ENCODE data around the gene SUSD6.
A peak's percentile ranks its signal among the peaks of the same experiment; 100 is the strongest.

The SUSD6 gene

DNA sequence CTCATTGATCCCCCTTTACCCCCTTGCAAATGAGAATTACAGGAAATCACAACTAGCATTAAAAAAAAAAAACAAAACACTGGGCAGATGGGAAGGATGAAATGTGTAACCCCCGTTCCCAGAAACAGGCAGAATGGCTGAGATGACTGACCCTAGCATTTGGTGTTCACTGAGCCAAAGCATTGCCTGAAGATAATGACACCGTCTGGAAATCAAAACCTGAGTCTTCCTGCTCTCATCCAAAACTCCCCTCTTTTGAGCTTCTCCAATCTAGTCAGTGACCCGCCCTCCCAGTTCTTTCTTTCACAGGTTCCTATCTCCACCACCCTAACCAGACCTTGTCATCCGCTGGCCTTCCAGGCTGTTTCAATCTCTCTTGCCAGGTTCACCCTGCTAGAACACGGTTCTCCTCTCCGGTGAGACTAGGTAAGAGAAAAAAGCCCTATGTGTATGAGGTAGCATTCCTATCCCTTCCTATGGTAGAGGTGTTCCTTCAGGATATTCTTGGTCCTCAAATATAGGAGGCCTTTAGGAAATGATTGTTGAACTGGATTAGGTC lies 21.3 kb downstream of the SUSD6 start:
- Histone ChIP-seq H2BK5ac (ENCODE audit: low read length) (no peak overlapping the region), H3K9ac (ENCODE audit: low read length) (no peak overlapping the region), H3K4me1 (ENCODE audit: control insufficient read depth, low read depth, low read length) (peaks cover 10% of the 10 kb centered on the region), H3K18ac (ENCODE audit: low read length) (no peak overlapping the region), H3K4ac (ENCODE audit: low read depth, low read length) (no peak overlapping the region), H3K4me3 (ENCODE audit: low read length) (no peak overlapping the region), H2AK5ac (ENCODE audit: low read length) (no peak overlapping the region), H3K4me2 (ENCODE audit: low read length) (no peak overlapping the region), H3K27ac (ENCODE audit: low read depth, low read length) (no peak overlapping the region), H3K27me3 (ENCODE audit: insufficient read depth, low read length, poor library complexity) (no peaks in the 10 kb centered on the region), H3K56ac (ENCODE audit: low read length) (peak overlapping the region; percentile 27), H2BK120ac (ENCODE audit: low read depth, low read length) (no peak overlapping the region), H4K5ac (ENCODE audit: low read length) (no peak overlapping the region), H2BK15ac (replicated peaks; ENCODE audit: low read depth) (no peak overlapping the region), H3K23ac (ENCODE audit: low read length) (no peak overlapping the region), H3K79me2 (ENCODE audit: control insufficient read depth, insufficient read depth, low read length) (no peaks in the 10 kb centered on the region), H3K36me3 (ENCODE audit: control insufficient read depth, insufficient read depth, low read length) (no peaks in the 10 kb centered on the region), H4K8ac (ENCODE audit: low read depth, low read length) (no peak overlapping the region), H3K79me1 (ENCODE audit: low read length) (no peaks in the 10 kb centered on the region)
- no peak for DNase-seq
- no CpG with 5 or more reads among the region's 6 CpGs for WGBS (ENCODE audit: extremely low coverage, insufficient coverage, low lambda C conversion rate)

DNA sequence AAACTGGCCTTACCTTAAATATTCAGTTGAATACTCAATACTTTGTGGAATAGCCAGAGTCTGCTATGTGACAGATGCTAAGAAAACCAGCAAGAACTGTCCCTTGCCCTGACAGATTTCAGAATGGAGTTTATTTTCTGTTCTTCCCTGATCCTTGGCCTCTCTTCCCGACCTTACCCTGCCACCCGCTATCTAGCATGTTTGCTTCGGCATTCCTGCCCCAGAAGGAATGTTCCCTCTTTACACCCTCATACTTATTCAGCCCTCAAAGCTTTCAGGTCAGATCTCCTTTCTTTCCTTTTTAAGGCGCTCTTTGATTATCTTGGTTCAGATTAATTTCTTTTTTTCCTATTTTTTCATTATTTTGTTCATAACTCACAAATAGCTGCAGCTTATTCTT lies 21.8 kb downstream of the SUSD6 start:
- no peak overlapping the region for H3K23ac ChIP-seq (ENCODE audit: low read length)

DNA sequence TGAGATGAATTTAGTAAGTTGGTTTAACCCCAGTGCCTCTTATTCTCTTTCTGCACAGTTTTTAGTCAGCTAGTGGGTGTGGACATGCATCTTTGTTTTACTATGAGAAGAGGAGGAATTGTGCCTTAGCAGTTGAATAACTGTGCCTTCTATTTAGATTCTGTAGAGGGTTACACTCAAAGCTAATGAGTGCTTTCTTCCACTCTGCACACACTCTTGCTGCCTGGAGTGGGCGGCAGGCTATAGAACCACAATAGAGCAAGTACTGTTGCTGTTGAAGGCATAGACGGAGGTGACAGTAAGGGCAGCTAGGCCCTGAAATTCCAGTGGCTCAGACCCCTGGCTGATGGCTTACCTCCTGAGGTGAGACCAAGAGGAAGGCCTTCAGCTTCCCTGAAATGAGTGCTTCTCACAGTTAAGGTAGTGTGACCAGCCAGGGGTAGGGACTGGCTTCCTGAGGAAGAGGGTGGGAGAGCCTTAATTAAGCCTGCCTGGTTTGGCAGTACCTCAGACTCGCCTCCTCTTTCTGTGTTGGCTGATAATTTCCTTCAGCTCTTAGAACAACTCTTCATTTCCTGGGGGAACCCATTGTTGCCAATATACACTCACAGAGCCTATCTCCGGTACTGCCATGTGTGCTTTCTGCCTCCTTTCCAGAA lies 24.7 kb downstream of the SUSD6 start:
- Histone ChIP-seq H2BK5ac (ENCODE audit: low read length) (no peak overlapping the region), H4K5ac (ENCODE audit: low read length) (no peak overlapping the region), H2AK5ac (ENCODE audit: low read length) (peak overlapping the region; percentile 27), H3K4me1 (ENCODE audit: control insufficient read depth, low read depth, low read length) (peaks cover 14% of the 10 kb centered on the region), H2BK120ac (ENCODE audit: low read depth, low read length) (no peak overlapping the region), H3K27me3 (ENCODE audit: insufficient read depth, low read length, poor library complexity) (no peaks in the 10 kb centered on the region), H2BK15ac (replicated peaks; ENCODE audit: low read depth) (no peak overlapping the region), H3K4ac (ENCODE audit: low read depth, low read length) (no peak overlapping the region), H3K56ac (ENCODE audit: low read length) (no peak overlapping the region), H3K9ac (ENCODE audit: low read length) (no peak overlapping the region), H3K79me1 (ENCODE audit: low read length) (peaks cover 2% of the 10 kb centered on the region), H4K8ac (ENCODE audit: low read depth, low read length) (no peak overlapping the region), H3K4me2 (ENCODE audit: low read length) (no peak overlapping the region), H3K23ac (ENCODE audit: low read length) (peak overlapping the region; percentile 16), H3K27ac (ENCODE audit: low read depth, low read length) (peak overlapping the region; percentile 3), H3K4me3 (ENCODE audit: low read length) (no peak overlapping the region), H3K18ac (ENCODE audit: low read length) (no peak overlapping the region), H3K36me3 (ENCODE audit: control insufficient read depth, insufficient read depth, low read length) (no peaks in the 10 kb centered on the region), H3K79me2 (ENCODE audit: control insufficient read depth, insufficient read depth, low read length) (no peaks in the 10 kb centered on the region)
- DNase-seq: no peak
- WGBS (ENCODE audit: extremely low coverage, insufficient coverage, low lambda C conversion rate): no CpG with 5 or more reads among the region's 4 CpGs

More for the DNA sequence above, 21.8 kb downstream of the SUSD6 start:
- no CpG with 5 or more reads among the region's 4 CpGs for WGBS (ENCODE audit: extremely low coverage, insufficient coverage, low lambda C conversion rate)
- Histone ChIP-seq H3K4me3 (ENCODE audit: low read length) (no peak overlapping the region), H2AK5ac (ENCODE audit: low read length) (no peak overlapping the region), H2BK15ac (replicated peaks; ENCODE audit: low read depth) (no peak overlapping the region), H4K5ac (ENCODE audit: low read length) (no peak overlapping the region), H3K4ac (ENCODE audit: low read depth, low read length) (no peak overlapping the region), H4K8ac (ENCODE audit: low read depth, low read length) (no peak overlapping the region), H2BK120ac (ENCODE audit: low read depth, low read length) (no peak overlapping the region), H3K27ac (ENCODE audit: low read depth, low read length) (no peak overlapping the region), H3K79me1 (ENCODE audit: low read length) (no peaks in the 10 kb centered on the region), H3K36me3 (ENCODE audit: control insufficient read depth, insufficient read depth, low read length) (no peaks in the 10 kb centered on the region), H3K56ac (ENCODE audit: low read length) (no peak overlapping the region), H3K9ac (ENCODE audit: low read length) (no peak overlapping the region), H2BK5ac (ENCODE audit: low read length) (no peak overlapping the region), H3K4me1 (ENCODE audit: control insufficient read depth, low read depth, low read length) (peaks cover 10% of the 10 kb centered on the region), H3K18ac (ENCODE audit: low read length) (no peak overlapping the region), H3K4me2 (ENCODE audit: low read length) (no peak overlapping the region), H3K79me2 (ENCODE audit: control insufficient read depth, insufficient read depth, low read length) (no peaks in the 10 kb centered on the region), H3K27me3 (ENCODE audit: insufficient read depth, low read length, poor library complexity) (no peaks in the 10 kb centered on the region)
- peak; percentile 37 for DNase-seq

DNA sequence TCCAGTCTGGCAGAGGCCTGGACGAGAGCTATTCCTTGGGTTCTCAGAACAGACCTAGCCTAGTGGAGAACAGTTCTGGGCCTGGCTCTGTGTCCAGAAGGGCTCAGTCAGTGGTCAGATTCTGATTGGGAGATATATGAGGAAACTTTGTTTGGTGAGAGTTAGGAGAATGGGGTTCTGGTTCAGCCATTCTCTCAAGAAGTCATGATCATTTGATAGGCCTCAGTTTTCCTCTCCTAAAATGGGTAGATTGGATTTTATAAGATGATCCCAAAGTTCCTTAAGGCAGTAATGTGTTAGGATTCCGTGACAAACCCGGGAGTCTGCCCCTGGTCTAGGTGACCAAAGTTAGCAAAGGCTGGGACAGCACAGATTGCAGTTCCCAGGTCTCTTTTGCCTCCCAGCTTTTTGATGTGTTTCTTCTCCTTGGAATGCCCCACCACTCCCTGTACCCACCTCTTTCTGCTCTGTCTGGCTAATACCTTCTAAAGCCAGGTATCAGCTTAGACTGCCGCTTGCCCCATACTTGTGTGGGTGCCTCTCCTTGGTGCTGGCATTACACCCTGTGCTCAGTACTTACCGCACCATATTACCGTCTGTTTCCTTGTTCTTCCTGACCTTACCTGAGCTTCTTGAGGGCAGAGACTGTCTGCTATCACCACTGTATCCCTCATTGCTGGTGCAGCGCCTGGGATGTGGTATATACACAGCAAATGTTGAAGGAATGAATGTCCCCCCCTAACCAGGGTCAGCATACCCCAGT lies 25.5 kb downstream of the SUSD6 start:
- no peak overlapping the region for H3K18ac ChIP-seq (ENCODE audit: low read length)
- no peak overlapping the region for H3K23ac ChIP-seq (ENCODE audit: low read length)
- H4K8ac ChIP-seq (ENCODE audit: low read depth, low read length): no peak overlapping the region
- H3K4me2 ChIP-seq (ENCODE audit: low read length): no peak overlapping the region
- H3K27ac ChIP-seq (ENCODE audit: low read depth, low read length): no peak overlapping the region
- no peak for DNase-seq
- no peaks in the 10 kb centered on the region for H3K79me2 ChIP-seq (ENCODE audit: control insufficient read depth, insufficient read depth, low read length)
- H3K4ac ChIP-seq (ENCODE audit: low read depth, low read length): no peak overlapping the region
- H2AK5ac ChIP-seq (ENCODE audit: low read length): no peak overlapping the region
- no peak overlapping the region for H2BK120ac ChIP-seq (ENCODE audit: low read depth, low read length)
- peaks cover 14% of the 10 kb centered on the region for H3K4me1 ChIP-seq (ENCODE audit: control insufficient read depth, low read depth, low read length)
- H3K27me3 ChIP-seq (ENCODE audit: insufficient read depth, low read length, poor library complexity): no peaks in the 10 kb centered on the region
- H4K5ac ChIP-seq (ENCODE audit: low read length): no peak overlapping the region
- WGBS (ENCODE audit: extremely low coverage, insufficient coverage, low lambda C conversion rate): no CpG with 5 or more reads among the region's 7 CpGs
- H3K56ac ChIP-seq (ENCODE audit: low read length): no peak overlapping the region
- peaks cover 2% of the 10 kb centered on the region for H3K79me1 ChIP-seq (ENCODE audit: low read length)
- H3K4me3 ChIP-seq (ENCODE audit: low read length): no peak overlapping the region
- no peak overlapping the region for H2BK5ac ChIP-seq (ENCODE audit: low read length)
- H3K36me3 ChIP-seq (ENCODE audit: control insufficient read depth, insufficient read depth, low read length): no peaks in the 10 kb centered on the region
- peak overlapping the region; percentile 12 for H3K9ac ChIP-seq (ENCODE audit: low read length)
- no peak overlapping the region for H2BK15ac ChIP-seq (replicated peaks; ENCODE audit: low read depth)

DNA sequence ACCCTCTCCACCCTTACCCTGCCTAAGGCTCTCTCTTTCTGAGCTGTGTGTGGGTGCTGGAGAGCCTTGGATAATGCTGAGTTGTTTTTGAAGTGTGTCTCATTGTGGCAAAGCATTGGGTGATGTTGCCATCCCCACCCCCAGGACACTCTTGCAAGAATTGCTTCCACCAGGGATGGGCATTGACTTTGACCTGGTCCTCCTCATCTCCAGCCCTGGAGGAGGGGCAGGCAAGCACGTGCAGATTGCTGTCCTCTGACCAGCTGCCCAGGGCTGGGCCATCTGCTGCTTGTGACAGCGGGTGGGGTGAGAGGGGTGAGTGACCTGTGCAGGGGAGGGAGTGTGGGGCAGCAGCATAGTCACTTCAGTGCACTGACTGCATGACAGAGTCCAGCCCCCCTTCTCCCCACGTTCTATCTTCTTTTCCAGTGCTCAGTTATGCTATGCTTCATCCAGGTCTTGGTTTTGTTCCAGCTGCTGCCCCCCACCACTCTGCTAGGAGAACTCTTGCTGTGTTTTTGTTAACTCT lies 26.2 kb downstream of the SUSD6 start:
- H3K27ac ChIP-seq (ENCODE audit: low read depth, low read length): no peak overlapping the region
- H3K27me3 ChIP-seq (ENCODE audit: insufficient read depth, low read length, poor library complexity): no peaks in the 10 kb centered on the region

More for the DNA sequence above, 26.2 kb downstream of the SUSD6 start:
- H3K79me1 ChIP-seq (ENCODE audit: low read length): peaks cover 2% of the 10 kb centered on the region
- H3K4me2 ChIP-seq (ENCODE audit: low read length): no peak overlapping the region
- no peak overlapping the region for H3K9ac ChIP-seq (ENCODE audit: low read length)
- no peak overlapping the region for H3K4ac ChIP-seq (ENCODE audit: low read depth, low read length)
- H3K4me1 ChIP-seq (ENCODE audit: control insufficient read depth, low read depth, low read length): peaks cover 11% of the 10 kb centered on the region
- H3K18ac ChIP-seq (ENCODE audit: low read length): no peak overlapping the region
- H2BK120ac ChIP-seq (ENCODE audit: low read depth, low read length): no peak overlapping the region
- H3K56ac ChIP-seq (ENCODE audit: low read length): peak overlapping the region; percentile 20
- H2AK5ac ChIP-seq (ENCODE audit: low read length): no peak overlapping the region
- no peaks in the 10 kb centered on the region for H3K36me3 ChIP-seq (ENCODE audit: control insufficient read depth, insufficient read depth, low read length)
- no peak overlapping the region for H2BK5ac ChIP-seq (ENCODE audit: low read length)
- H3K23ac ChIP-seq (ENCODE audit: low read length): no peak overlapping the region
- no peak for DNase-seq
- no peak overlapping the region for H2BK15ac ChIP-seq (replicated peaks; ENCODE audit: low read depth)
- H4K8ac ChIP-seq (ENCODE audit: low read depth, low read length): no peak overlapping the region
- no peaks in the 10 kb centered on the region for H3K79me2 ChIP-seq (ENCODE audit: control insufficient read depth, insufficient read depth, low read length)
- H4K5ac ChIP-seq (ENCODE audit: low read length): no peak overlapping the region
- no CpG with 5 or more reads among the region's 3 CpGs for WGBS (ENCODE audit: extremely low coverage, insufficient coverage, low lambda C conversion rate)
- no peak overlapping the region for H3K4me3 ChIP-seq (ENCODE audit: low read length)

Measured in mesendoderm (in vitro differentiated cells).